K562 treated with DMSO at 1 percent for 12 hours (cell line): ENCODE results near the gene RUSC1. TPM values are rescaled to one million over a fixed set of nuclear protein-coding genes. Genes with fewer than 3 reads are reported as not detected.

Source experiments
- total RNA-seq: library from RNA; unstranded; fragments of 300-600 nt; gene quantifications from 2 replicates; pipeline ENCODE4 v1.2.3, GENCODE V29; 2022; ENCODE audit not compliant: insufficient read depth

RUSC1 gene
- total RNA-seq: 46.8 and 76.3 TPM in 2 replicates

GRCh38 chr1:155320661-155321617, at the start of gene RUSC1:
RUSC1 (plus strand) TSS chr1:155320894; CDS start chr1:155321774, 880 bp downstream.

GRCh38 chr1:155273343-155274245, 47.1 kb upstream of the RUSC1 start, which contains the start of gene CLK2:
CLK2 (minus strand) TSS chr1:155273504; CDS start chr1:155270977, 2,527 bp downstream.

DNA sequence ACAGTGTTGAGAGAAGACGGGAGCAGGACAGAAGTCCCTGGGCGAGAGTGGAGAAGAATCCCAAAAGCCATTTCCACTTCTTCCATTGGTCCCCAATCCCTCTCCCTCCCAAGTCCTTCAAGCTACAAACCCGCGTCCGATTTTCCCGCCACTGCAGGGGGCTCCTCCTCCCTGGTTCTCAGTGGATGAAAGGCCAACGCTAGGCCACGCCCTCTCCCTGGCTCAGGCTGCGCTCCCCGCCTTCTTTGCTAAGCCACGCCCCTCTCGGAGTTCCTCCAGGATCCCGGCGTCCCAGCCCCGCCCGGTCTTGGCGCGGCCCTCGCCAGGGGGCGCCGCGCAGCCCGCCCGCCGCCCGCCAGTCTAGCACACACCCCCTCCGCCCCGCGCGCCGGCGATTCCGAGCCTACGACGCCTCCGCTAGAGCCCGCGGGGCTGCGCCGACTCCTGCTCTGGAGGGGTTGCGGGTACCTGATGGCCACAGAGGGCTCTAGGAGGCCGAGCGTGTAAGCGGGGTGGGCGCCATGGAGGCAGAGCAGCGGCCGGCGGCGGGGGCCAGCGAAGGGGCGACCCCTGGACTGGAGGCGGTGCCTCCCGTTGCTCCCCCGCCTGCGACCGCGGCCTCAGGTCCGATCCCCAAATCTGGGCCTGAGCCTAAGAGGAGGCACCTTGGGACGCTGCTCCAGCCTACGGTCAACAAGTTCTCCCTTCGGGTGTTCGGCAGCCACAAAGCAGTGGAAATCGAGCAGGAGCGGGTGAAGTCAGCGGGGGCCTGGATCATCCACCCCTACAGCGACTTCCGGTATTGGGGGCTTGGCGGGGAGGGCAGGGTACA, 43.4 kb upstream of the RUSC1 start, which contains the start of gene HCN3:
Gene HCN3 (plus strand): TSS at position 394 of the 832 bp plus-strand sequence. CDS start 128 bp downstream, at position 522.

GRCh38 chr1:155301342-155301841, 19.3 kb upstream of the RUSC1 start, which contains the start of gene PKLR:
PKLR (minus strand) TSS chr1:155301438; CDS start chr1:155301395, 43 bp downstream.

DNA sequence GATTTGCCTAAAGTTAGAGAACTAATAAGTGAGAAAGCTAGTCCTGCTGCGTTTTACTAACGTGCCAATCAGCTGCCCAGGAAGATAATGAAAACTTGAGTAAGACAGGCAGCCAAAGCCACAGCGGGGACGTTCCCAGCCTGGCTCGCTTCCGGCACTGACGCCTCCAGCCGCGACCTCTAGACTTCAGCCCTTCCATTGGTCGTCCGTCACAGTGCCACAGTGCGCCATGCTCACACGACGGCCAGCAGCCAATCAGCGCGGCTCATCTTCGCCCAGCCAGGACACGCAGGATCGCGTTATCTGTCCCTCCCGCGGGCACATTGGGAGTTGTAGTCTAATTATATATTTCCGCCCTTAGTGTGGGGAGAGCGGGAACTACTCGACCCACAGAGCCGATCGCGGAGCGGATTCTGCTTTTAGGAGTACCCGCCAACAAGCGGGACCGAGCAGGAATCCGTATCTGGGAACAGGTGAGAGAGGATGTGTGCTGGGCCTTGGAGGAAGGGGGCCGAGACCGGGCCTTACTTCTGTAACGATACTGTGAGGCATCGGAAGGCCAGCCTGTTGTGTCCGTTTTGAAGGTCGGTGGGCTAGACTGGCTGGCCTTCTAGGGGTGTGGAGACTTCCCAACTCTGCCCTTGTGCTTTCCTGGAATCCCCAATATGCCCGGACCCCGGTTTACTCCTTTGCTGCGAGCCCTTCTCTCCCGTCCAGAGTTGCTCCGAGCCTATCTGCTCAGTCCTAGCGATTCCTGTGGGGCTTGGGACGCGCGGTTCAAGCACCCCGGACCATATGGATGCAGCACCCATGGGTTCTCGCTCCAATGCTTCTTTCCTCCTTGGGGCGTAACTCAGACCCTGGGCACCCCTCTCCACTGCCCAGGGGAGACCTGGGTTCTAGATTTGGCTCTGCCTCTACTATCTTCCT, 11.9 kb upstream of the RUSC1 start, which contains the start of gene FDPS:
Gene FDPS (plus strand): TSS at position 374 of the 930 bp plus-strand sequence. CDS start 924 bp downstream, outside the sequence.

Other genes with a start within 250 kb of the RUSC1 start
- gene EFNA3, start 242.1 kb upstream of the RUSC1 start, total RNA-seq: 5.3 and 6.7 TPM in 2 replicates
- gene EFNA1, start 193.0 kb upstream of the RUSC1 start, total RNA-seq: 3.9 and 5.4 TPM in 2 replicates
- 106 and 112 TPM in 2 replicates for gene SLC50A1, start 185.0 kb upstream of the RUSC1 start, total RNA-seq
- gene DPM3, start 180.4 kb upstream of the RUSC1 start, total RNA-seq: 98.9 and 177 TPM in 2 replicates
- 303 and 367 TPM in 2 replicates for gene KRTCAP2, start 147.6 kb upstream of the RUSC1 start, total RNA-seq
- gene TRIM46, start 147.0 kb upstream of the RUSC1 start, total RNA-seq: 0.26 TPM in 1 of 2 replicates, not detected in the other
- 3.1 and 3.3 TPM in 2 replicates for gene THBS3, start 113.0 kb upstream of the RUSC1 start, total RNA-seq
- 61.9 and 73.8 TPM in 2 replicates for gene MTX1, start 112.2 kb upstream of the RUSC1 start, total RNA-seq
- 19.8 and 37.2 TPM in 2 replicates for gene ENTREP3, start 65.4 kb upstream of the RUSC1 start, total RNA-seq
- gene SCAMP3, start 58.5 kb upstream of the RUSC1 start, total RNA-seq: 109 and 129 TPM in 2 replicates
- 21.7 and 62.2 TPM in 2 replicates for gene CLK2, start 47.4 kb upstream of the RUSC1 start, total RNA-seq
- gene HCN3, start 43.4 kb upstream of the RUSC1 start, total RNA-seq: 2.8 and 5.7 TPM in 2 replicates
- 15.7 and 16.2 TPM in 2 replicates for gene PKLR, start 19.5 kb upstream of the RUSC1 start, total RNA-seq
- gene FDPS, start 12.0 kb upstream of the RUSC1 start, total RNA-seq: 206 and 210 TPM in 2 replicates
- gene ASH1L, start 241.9 kb downstream of the RUSC1 start, total RNA-seq: 2.9 and 13.2 TPM in 2 replicates